ENCODE data around the gene LAIR1.

LAIR1 gene

GRCh38 chr19:54403054-54403453, 38.3 kb upstream of the LAIR1 start:
- no peak for DNase-seq (ENCODE audit: low read depth)
- no peak for TF ChIP-seq CTCF (conservative IDR thresholded peaks at IDR 0.05; ENCODE audit: low read depth, low read length)
- no peak overlapping the region for H3K4me3 ChIP-seq (ENCODE audit: low read depth, low read length)

- no peak for DNase-seq (ENCODE audit: low read depth)
- TF ChIP-seq CTCF (conservative IDR thresholded peaks at IDR 0.05; ENCODE audit: low read depth, low read length) = no peak
- H3K4me3 ChIP-seq (ENCODE audit: low read depth, low read length) = no peak overlapping the region
Measured at GRCh38 chr19:54400913-54401312, 36.2 kb upstream of the LAIR1 start.

GRCh38 chr19:54399189-54399588, 34.5 kb upstream of the LAIR1 start:
- no peak overlapping the region for H3K4me3 ChIP-seq (ENCODE audit: low read depth, low read length)
- TF ChIP-seq CTCF (conservative IDR thresholded peaks at IDR 0.05; ENCODE audit: low read depth, low read length) = no peak
- no peak for DNase-seq (ENCODE audit: low read depth)

GRCh38 chr19:54395685-54396084, 31.0 kb upstream of the LAIR1 start:
- TF ChIP-seq CTCF (conservative IDR thresholded peaks at IDR 0.05; ENCODE audit: low read depth, low read length) = no peak
- DNase-seq (ENCODE audit: low read depth) = no peak
- H3K4me3 ChIP-seq (ENCODE audit: low read depth, low read length) = no peak overlapping the region

GRCh38 chr19:54393381-54393780, 28.6 kb upstream of the LAIR1 start:
- H3K4me3 ChIP-seq (ENCODE audit: low read depth, low read length) = no peak overlapping the region
- TF ChIP-seq CTCF (conservative IDR thresholded peaks at IDR 0.05; ENCODE audit: low read depth, low read length) = no peak
- DNase-seq (ENCODE audit: low read depth) = no peak

- no peak for TF ChIP-seq CTCF (conservative IDR thresholded peaks at IDR 0.05; ENCODE audit: low read depth, low read length)
- DNase-seq (ENCODE audit: low read depth) = no peak
- no peak overlapping the region for H3K4me3 ChIP-seq (ENCODE audit: low read depth, low read length)
Measured at GRCh38 chr19:54392105-54392504, 27.4 kb upstream of the LAIR1 start.

GRCh38 chr19:54391589-54392061, 26.9 kb upstream of the LAIR1 start:
- DNase-seq (ENCODE audit: low read depth) = no peak
- H3K4me3 ChIP-seq (ENCODE audit: low read depth, low read length) = no peak overlapping the region
- no peak for TF ChIP-seq CTCF (conservative IDR thresholded peaks at IDR 0.05; ENCODE audit: low read depth, low read length)

Measured in choroid plexus epithelial cell (primary cell).